Neural cell (in vitro differentiated cells): ENCODE measurements around the gene SPN. TPM values are rescaled to one million over a fixed set of nuclear protein-coding genes. Genes with fewer than 3 reads are reported as not detected.
"Not testable (repeated sequence)": the region's sequence is repeated elsewhere in the genome, so short reads cannot be mapped to it uniquely, and the experiment has no call there.

Experiments used
- H2AFZ ChIP-seq: fragments of 200-600, 300-800 bp; sonication (generic), shearing (Covaris generic); 2 replicates; pipeline ENCODE4 v1.6.0; 2014; ENCODE audit warnings: low read depth, mild to moderate bottlenecking, antibody characterized with exemption, low read length, moderate library complexity
- H3F3A ChIP-seq: fragments of 200-600 bp; shearing (Covaris generic); 2 replicates; pipeline ENCODE4 v1.6.1; 2016; ENCODE audit warnings: mild to moderate bottlenecking, moderate library complexity, mixed read lengths, antibody characterized with exemption, low read length; ENCODE audit not compliant: insufficient read depth, poor library complexity, severe bottlenecking
- H3K27ac ChIP-seq: fragments of 200-600, 300-800 bp; sonication (generic), shearing (Covaris generic); 2 replicates; pipeline ENCODE4 v1.5.1; 2014; ENCODE audit warnings: mild to moderate bottlenecking, low read length, moderate library complexity
- H3K27me3 ChIP-seq: fragments of 300-800, 200-600 bp; sonication (generic), shearing (Covaris generic); 2 replicates; pipeline ENCODE4 v1.6.0; 2014; ENCODE audit warnings: mild to moderate bottlenecking, low read depth, low read length, moderate library complexity; ENCODE audit not compliant: insufficient read depth
- H3K36me3 ChIP-seq: fragments of 300-800, 200-600 bp; sonication (generic), shearing (Covaris generic); 2 replicates; pipeline ENCODE4 v1.5.1; 2014; ENCODE audit warnings: mild to moderate bottlenecking, antibody characterized with exemption, low read length, moderate library complexity; ENCODE audit not compliant: insufficient read depth
- H3K4me2 ChIP-seq: fragments of 300-800, 200-600 bp; sonication (generic), shearing (Covaris generic); 2 replicates; pipeline ENCODE4 v1.6.0; 2014; ENCODE audit warnings: mild to moderate bottlenecking, low read length
- H3K4me3 ChIP-seq: fragments of 300-800, 200-600 bp; sonication (generic), shearing (Covaris generic); 2 replicates; pipeline ENCODE4 v1.5.1; 2014; ENCODE audit warnings: mild to moderate bottlenecking, low read length, moderate library complexity
- H3K79me2 ChIP-seq: fragments of 200-600 bp; shearing (Covaris generic); replicated peaks from 2 replicates; pipeline ENCODE4 v1.6.0; 2014; ENCODE audit warnings: mild to moderate bottlenecking, low read length, moderate library complexity; ENCODE audit not compliant: insufficient read depth
- H3K9ac ChIP-seq: fragments of 300-800, 200-600 bp; sonication (generic), shearing (Covaris generic); 2 replicates; pipeline ENCODE4 v1.6.1; 2016; ENCODE audit warnings: mild to moderate bottlenecking, low read length, mixed read lengths
- H3K9me2 ChIP-seq: fragments of 200-600 bp; shearing (Covaris generic); 2 replicates; pipeline ENCODE4 v1.6.1; 2016; ENCODE audit warnings: mild to moderate bottlenecking, low read length, mixed read lengths; ENCODE audit not compliant: insufficient read depth
- H3K9me3 ChIP-seq: fragments of 200-600, 300-800 bp; sonication (generic), shearing (Covaris generic); 2 replicates; pipeline ENCODE4 v1.6.1; 2016; ENCODE audit warnings: mild to moderate bottlenecking, mixed run types, low read length, moderate library complexity, mixed read lengths
- H4K20me1 ChIP-seq: fragments of 200-600 bp; shearing (Covaris generic); 2 replicates; pipeline ENCODE4 v1.6.1; 2016; ENCODE audit warnings: mild to moderate bottlenecking, mixed run types; ENCODE audit not compliant: insufficient read depth
- EP300 ChIP-seq: fragments of 450-650 bp; conservative IDR thresholded peaks from 2 replicates; pipeline ENCODE4 v1.6.1; 2014; ENCODE audit warnings: antibody characterized with exemption, mild to moderate bottlenecking, moderate library complexity; ENCODE audit not compliant: poor library complexity, severe bottlenecking
- EZH2 ChIP-seq: fragments of 200-600, 300-800 bp; shearing (Covaris generic), sonication (generic); IDR thresholded peaks from 2 replicates; pipeline ENCODE4 v1.6.1; 2014; ENCODE audit warnings: antibody characterized with exemption, low read length, borderline replicate concordance, mild to moderate bottlenecking; ENCODE audit not compliant: insufficient read depth, poor library complexity, severe bottlenecking
- MXI1 ChIP-seq: fragments of 450-650 bp; conservative IDR thresholded peaks from 2 replicates; pipeline ENCODE4 v1.6.1; 2014; ENCODE audit warnings: antibody characterized with exemption, mild to moderate bottlenecking; ENCODE audit not compliant: poor library complexity, severe bottlenecking
- POLR2AphosphoS5 ChIP-seq: IDR thresholded peaks from 2 replicates; pipeline ENCODE4 v1.6.1; 2012
- RAD21 ChIP-seq: fragments of 450-650 bp; conservative IDR thresholded peaks from 2 replicates; pipeline ENCODE4 v1.6.1; 2014; ENCODE audit warnings: antibody characterized with exemption, mild to moderate bottlenecking, moderate library complexity
- SMC3 ChIP-seq: fragments of 450-650 bp; conservative IDR thresholded peaks from 2 replicates; pipeline ENCODE4 v1.6.1; 2014; ENCODE audit warnings: antibody characterized with exemption, mild to moderate bottlenecking, moderate library complexity; ENCODE audit not compliant: poor library complexity
- TAF1 ChIP-seq: IDR thresholded peaks from 2 replicates; pipeline ENCODE4 v1.6.1; 2012; ENCODE audit warnings: low read depth
- polyA plus RNA-seq: library from polyadenylated mRNA; depleted of rRNA; stranded (reverse); fragments of >200 nt; gene quantifications from 2 replicates; pipeline ENCODE4 v1.2.3, GENCODE V29; 2014
- TF ChIP-seq, protein P1 (sequence below): fragments of 450-650 bp; IDR thresholded peaks from 2 replicates; pipeline ENCODE4 v1.5.1; 2014; ENCODE audit warnings: antibody characterized with exemption, mild to moderate bottlenecking, moderate library complexity; ENCODE audit not compliant: poor library complexity, severe bottlenecking
- TF ChIP-seq, protein P2 (sequence below): IDR thresholded peaks from 2 replicates; pipeline ENCODE4 v1.6.1; 2012; ENCODE audit warnings: borderline replicate concordance

SPN gene
- polyA plus RNA-seq, 1 donor from 2014 or later = 0.09 TPM

DNA sequence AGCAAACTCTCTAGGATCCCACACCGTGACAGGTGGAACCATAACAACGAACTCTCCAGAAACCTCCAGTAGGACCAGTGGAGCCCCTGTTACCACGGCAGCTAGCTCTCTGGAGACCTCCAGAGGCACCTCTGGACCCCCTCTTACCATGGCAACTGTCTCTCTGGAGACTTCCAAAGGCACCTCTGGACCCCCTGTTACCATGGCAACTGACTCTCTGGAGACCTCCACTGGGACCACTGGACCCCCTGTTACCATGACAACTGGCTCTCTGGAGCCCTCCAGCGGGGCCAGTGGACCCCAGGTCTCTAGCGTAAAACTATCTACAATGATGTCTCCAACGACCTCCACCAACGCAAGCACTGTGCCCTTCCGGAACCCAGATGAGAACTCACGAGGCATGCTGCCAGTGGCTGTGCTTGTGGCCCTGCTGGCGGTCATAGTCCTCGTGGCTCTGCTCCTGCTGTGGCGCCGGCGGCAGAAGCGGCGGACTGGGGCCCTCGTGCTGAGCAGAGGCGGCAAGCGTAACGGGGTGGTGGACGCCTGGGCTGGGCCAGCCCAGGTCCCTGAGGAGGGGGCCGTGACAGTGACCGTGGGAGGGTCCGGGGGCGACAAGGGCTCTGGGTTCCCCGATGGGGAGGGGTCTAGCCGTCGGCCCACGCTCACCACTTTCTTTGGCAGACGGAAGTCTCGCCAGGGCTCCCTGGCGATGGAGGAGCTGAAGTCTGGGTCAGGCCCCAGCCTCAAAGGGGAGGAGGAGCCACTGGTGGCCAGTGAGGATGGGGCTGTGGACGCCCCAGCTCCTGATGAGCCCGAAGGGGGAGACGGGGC is 1.3 kb downstream of the SPN start:
- no peaks in the 10 kb centered on the region for H3F3A ChIP-seq
- no peaks in the 10 kb centered on the region for H3K9me3 ChIP-seq
- peak; percentile 53 for TF ChIP-seq EP300
- TF ChIP-seq RAD21 = no peak
- no peak for TF ChIP-seq TAF1
- TF ChIP-seq POLR2AphosphoS5 = no peak
- H3K4me3 ChIP-seq = peak overlapping the region; percentile 35
- no peak overlapping the region for H3K9ac ChIP-seq
- no peak overlapping the region for H2AFZ ChIP-seq
- H3K9me2 ChIP-seq = no peaks in the 10 kb centered on the region
- H3K4me2 ChIP-seq = no peak overlapping the region
- H3K27ac ChIP-seq = no peak overlapping the region
- H3K36me3 ChIP-seq = no peaks in the 10 kb centered on the region
- no peaks in the 10 kb centered on the region for H3K27me3 ChIP-seq
- no peaks in the 10 kb centered on the region for H4K20me1 ChIP-seq
- no peaks in the 10 kb centered on the region for H3K79me2 ChIP-seq

DNA sequence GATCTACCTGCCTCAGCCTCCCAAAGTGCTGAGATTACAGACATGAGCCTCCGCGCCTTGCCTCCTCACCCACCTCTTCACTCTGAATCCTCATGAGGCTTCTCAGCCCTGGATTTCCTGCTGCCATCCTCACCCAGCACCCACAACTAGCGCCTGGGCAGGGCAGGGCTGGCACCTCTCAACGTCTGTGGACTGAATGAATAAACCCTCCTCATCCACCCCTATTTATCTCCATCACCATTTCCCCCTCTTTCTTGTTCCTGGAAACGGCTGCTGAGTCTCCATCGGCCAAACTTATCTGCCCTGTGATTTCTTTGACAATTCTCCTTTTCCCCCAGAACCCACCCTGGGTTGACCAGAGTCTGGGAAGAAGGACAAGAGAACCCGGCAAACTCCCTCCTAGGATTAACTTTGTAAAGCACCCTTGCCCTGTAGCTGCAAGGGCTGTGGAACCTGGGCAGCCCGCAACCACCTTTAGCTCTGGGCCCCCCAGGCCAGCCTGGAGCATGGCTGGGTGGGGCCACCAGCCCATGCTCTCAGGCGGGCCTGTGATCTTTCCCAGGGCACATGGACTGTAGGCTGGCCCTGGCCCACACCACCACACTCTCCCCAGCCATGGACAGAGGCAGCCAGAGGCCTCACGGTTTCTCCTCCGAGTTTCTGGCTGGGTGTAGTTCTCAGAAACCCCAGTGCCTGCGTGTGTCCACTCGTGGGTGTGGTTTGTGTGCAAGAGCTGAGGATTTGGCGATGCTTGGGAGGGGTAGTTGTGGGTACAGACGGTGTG is 2.4 kb downstream of the SPN start:
- H3K9ac ChIP-seq = peak overlapping the region; percentile 63
- H3F3A ChIP-seq = no peaks in the 10 kb centered on the region
- no peaks in the 10 kb centered on the region for H3K9me2 ChIP-seq
- H4K20me1 ChIP-seq = no peaks in the 10 kb centered on the region
- H3K27ac ChIP-seq = no peak overlapping the region
- H3K36me3 ChIP-seq = no peaks in the 10 kb centered on the region
- H2AFZ ChIP-seq = no peak overlapping the region
- H3K4me3 ChIP-seq = no peak overlapping the region
- H3K79me2 ChIP-seq = no peaks in the 10 kb centered on the region
- H3K9me3 ChIP-seq = no peaks in the 10 kb centered on the region
- no peak overlapping the region for H3K4me2 ChIP-seq
- TF ChIP-seq EP300 (no peak), EZH2 (no peak), TAF1 (no peak), SMC3 (no peak), MXI1 (no peak), RAD21 (no peak), POLR2AphosphoS5 (no peak)
- TF ChIP-seq, protein P1, sequence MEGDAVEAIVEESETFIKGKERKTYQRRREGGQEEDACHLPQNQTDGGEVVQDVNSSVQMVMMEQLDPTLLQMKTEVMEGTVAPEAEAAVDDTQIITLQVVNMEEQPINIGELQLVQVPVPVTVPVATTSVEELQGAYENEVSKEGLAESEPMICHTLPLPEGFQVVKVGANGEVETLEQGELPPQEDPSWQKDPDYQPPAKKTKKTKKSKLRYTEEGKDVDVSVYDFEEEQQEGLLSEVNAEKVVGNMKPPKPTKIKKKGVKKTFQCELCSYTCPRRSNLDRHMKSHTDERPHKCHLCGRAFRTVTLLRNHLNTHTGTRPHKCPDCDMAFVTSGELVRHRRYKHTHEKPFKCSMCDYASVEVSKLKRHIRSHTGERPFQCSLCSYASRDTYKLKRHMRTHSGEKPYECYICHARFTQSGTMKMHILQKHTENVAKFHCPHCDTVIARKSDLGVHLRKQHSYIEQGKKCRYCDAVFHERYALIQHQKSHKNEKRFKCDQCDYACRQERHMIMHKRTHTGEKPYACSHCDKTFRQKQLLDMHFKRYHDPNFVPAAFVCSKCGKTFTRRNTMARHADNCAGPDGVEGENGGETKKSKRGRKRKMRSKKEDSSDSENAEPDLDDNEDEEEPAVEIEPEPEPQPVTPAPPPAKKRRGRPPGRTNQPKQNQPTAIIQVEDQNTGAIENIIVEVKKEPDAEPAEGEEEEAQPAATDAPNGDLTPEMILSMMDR = no peak
- TF ChIP-seq, protein P2, sequence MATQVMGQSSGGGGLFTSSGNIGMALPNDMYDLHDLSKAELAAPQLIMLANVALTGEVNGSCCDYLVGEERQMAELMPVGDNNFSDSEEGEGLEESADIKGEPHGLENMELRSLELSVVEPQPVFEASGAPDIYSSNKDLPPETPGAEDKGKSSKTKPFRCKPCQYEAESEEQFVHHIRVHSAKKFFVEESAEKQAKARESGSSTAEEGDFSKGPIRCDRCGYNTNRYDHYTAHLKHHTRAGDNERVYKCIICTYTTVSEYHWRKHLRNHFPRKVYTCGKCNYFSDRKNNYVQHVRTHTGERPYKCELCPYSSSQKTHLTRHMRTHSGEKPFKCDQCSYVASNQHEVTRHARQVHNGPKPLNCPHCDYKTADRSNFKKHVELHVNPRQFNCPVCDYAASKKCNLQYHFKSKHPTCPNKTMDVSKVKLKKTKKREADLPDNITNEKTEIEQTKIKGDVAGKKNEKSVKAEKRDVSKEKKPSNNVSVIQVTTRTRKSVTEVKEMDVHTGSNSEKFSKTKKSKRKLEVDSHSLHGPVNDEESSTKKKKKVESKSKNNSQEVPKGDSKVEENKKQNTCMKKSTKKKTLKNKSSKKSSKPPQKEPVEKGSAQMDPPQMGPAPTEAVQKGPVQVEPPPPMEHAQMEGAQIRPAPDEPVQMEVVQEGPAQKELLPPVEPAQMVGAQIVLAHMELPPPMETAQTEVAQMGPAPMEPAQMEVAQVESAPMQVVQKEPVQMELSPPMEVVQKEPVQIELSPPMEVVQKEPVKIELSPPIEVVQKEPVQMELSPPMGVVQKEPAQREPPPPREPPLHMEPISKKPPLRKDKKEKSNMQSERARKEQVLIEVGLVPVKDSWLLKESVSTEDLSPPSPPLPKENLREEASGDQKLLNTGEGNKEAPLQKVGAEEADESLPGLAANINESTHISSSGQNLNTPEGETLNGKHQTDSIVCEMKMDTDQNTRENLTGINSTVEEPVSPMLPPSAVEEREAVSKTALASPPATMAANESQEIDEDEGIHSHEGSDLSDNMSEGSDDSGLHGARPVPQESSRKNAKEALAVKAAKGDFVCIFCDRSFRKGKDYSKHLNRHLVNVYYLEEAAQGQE = no peak
- H3K27me3 ChIP-seq = no peaks in the 10 kb centered on the region

DNA sequence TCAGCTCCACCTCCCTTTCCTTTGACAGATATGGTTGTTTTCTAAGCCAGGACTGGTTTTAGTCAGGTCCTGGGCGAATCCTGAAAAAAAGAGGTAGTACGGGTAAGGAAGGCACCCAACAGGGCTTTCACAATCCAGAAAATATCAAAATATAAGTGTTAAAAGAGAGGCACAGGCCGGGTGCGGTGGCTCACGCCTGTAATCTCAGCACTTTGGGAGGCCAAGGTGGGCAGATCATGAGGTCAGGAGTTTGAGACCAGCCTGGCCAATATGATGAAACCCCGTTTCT is 4.2 kb downstream of the SPN start:
- not testable (repeated sequence) for H3K79me2 ChIP-seq, H3K9ac ChIP-seq, H4K20me1 ChIP-seq, H3K4me3 ChIP-seq, H3K9me2 ChIP-seq, H2AFZ ChIP-seq, H3F3A ChIP-seq, H3K9me3 ChIP-seq, H3K27me3 ChIP-seq, H3K36me3 ChIP-seq, H3K4me2 ChIP-seq
- H3K27ac ChIP-seq = peak overlapping the region; percentile 67
